HepG2 (cell line): ENCODE results near the gene SLC19A1. TPM values are rescaled to one million over a fixed set of nuclear protein-coding genes. Genes with fewer than 3 reads are reported as not detected.

Experiments
- microRNA-seq: library from miRNA; unstranded; fragments of <30 nt; microRNA quantifications from one replicate; pipeline ENCODE4, GENCODE V29; 2020
- polyA plus RNA-seq, 8 experiments: library from polyadenylated mRNA; depleted of rRNA in 3 of 8; stranded (reverse) in 7 of 8; unstranded in 1 of 8; fragments of >200 nt; fragmentation: Illumina TruSeq in 4 of 8; extraction: Trizol in 4 of 8; gene quantifications; 2 replicates each; pipeline versions ENCODE4 v1.2.1 to v1.2.3, GENCODE V29; 2011 to 2016; ENCODE audit warnings: low read depth in 4 of 8, missing spikeins in 1 of 8, mixed read lengths in 1 of 8; ENCODE audit not compliant: insufficient read depth in 1 of 8
- small RNA-seq, 3 experiments: library from RNA; depleted of rRNA; stranded (forward); fragments of <200 nt; gene quantifications; one replicate each; pipeline ENCODE3, GENCODE V24; 2012; ENCODE audit warnings: low read depth in 2 of 3, low replicate concordance in 1 of 3; ENCODE audit not compliant: insufficient read length in 3 of 3, insufficient read depth in 2 of 3
- total RNA-seq, 5 experiments: library from RNA; depleted of rRNA; stranded (reverse); fragments of >200 nt; fragmentation: Illumina TruSeq; extraction: Trizol; gene quantifications; 2 replicates each; pipeline ENCODE4 v1.2.3, GENCODE V29; 2016; ENCODE audit warnings: low read depth in 1 of 5
- TF ChIP-seq, protein P1 (sequence below): sonication (generic); formaldehyde crosslinking; IDR thresholded peaks from 2 replicates; pipeline ENCODE4 v1.5.1; 2020; ENCODE audit warnings: mild to moderate bottlenecking, missing genetic modification reagents, borderline replicate concordance

The SLC19A1 gene
- total and polyA plus RNA-seq, 2 of the 13 experiments (the other 11 are each of a cell fraction or from before 2014, with no cell fraction given) = 21.8 to 23.0 TPM

DNA sequence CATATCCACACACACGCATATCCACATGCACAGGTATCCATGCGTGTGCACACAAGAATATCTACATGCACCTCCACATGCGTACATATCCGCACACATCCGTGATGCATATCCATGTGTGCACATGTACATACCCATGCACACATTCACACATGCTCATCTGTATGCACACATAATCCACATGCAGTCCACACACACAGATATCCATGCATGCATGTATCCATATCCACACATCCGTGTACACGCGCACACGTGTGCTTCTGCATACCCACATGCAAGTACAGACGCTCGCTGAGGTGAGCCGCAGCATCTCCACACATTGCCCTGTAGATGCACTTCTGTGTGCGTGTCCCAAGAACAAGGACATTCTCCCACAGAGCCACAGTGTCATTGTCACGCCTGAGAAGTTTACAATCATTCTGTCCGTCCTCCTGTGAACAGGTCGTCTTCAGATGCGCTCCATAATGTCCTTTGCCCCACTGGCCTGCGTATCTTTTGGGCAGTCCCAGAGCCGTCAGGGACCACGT, 93.9 kb downstream of the SLC19A1 start (continued):
- TF ChIP-seq, protein P1, sequence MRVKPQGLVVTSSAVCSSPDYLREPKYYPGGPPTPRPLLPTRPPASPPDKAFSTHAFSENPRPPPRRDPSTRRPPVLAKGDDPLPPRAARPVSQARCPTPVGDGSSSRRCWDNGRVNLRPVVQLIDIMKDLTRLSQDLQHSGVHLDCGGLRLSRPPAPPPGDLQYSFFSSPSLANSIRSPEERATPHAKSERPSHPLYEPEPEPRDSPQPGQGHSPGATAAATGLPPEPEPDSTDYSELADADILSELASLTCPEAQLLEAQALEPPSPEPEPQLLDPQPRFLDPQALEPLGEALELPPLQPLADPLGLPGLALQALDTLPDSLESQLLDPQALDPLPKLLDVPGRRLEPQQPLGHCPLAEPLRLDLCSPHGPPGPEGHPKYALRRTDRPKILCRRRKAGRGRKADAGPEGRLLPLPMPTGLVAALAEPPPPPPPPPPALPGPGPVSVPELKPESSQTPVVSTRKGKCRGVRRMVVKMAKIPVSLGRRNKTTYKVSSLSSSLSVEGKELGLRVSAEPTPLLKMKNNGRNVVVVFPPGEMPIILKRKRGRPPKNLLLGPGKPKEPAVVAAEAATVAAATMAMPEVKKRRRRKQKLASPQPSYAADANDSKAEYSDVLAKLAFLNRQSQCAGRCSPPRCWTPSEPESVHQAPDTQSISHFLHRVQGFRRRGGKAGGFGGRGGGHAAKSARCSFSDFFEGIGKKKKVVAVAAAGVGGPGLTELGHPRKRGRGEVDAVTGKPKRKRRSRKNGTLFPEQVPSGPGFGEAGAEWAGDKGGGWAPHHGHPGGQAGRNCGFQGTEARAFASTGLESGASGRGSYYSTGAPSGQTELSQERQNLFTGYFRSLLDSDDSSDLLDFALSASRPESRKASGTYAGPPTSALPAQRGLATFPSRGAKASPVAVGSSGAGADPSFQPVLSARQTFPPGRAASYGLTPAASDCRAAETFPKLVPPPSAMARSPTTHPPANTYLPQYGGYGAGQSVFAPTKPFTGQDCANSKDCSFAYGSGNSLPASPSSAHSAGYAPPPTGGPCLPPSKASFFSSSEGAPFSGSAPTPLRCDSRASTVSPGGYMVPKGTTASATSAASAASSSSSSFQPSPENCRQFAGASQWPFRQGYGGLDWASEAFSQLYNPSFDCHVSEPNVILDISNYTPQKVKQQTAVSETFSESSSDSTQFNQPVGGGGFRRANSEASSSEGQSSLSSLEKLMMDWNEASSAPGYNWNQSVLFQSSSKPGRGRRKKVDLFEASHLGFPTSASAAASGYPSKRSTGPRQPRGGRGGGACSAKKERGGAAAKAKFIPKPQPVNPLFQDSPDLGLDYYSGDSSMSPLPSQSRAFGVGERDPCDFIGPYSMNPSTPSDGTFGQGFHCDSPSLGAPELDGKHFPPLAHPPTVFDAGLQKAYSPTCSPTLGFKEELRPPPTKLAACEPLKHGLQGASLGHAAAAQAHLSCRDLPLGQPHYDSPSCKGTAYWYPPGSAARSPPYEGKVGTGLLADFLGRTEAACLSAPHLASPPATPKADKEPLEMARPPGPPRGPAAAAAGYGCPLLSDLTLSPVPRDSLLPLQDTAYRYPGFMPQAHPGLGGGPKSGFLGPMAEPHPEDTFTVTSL (CRISPR knock-in tag) = 0 out of 2 replicates have a peak, but pooled peaks have one; percentile 48

Small RNA genes lying within 50 kb of the gene (microRNA-seq; reads per million reads assigned to microRNA genes)
- gene MIR6815 = 4.8 reads per million, percentile 31 among the genes with 10 or more reads in this experiment

Small RNA genes lying within 50 kb of the gene (small RNA-seq; reads per million reads assigned to genes)
- gene MIR6815 = 0 to 0.98 (median 0.10) reads per million in 3 experiments

Other genes starting within 250 kb of the SLC19A1 start
- 21.2 and 102 TPM in 2 replicates for gene COL18A1, start 137.3 kb downstream of the SLC19A1 start, total RNA-seq (2016; rRNA removed; fragmentation: Illumina TruSeq; extraction: Trizol)
- gene COL18A1, start 137.3 kb downstream of the SLC19A1 start, polyA plus RNA-seq (2011; rRNA removed) = 79.0 and 128 TPM in 2 replicates
- gene PCBP3, start 101.3 kb upstream of the SLC19A1 start, total RNA-seq (2016; rRNA removed; fragmentation: Illumina TruSeq; extraction: Trizol) = not detected in 2 replicates
- gene PCBP3, start 101.3 kb upstream of the SLC19A1 start, polyA plus RNA-seq (2011; rRNA removed) = not detected in 2 replicates